Measurements from ENCODE around the gene SLA2. TPM values are rescaled to one million over a fixed set of nuclear protein-coding genes. Genes with fewer than 3 reads are reported as not detected.
"Not testable (repeated sequence)": the region's sequence is repeated elsewhere in the genome, so short reads cannot be mapped to it uniquely, and the experiment has no call there.

The SLA2 gene
- total RNA-seq, 1 donor from 2014 or later, result 0.77 TPM

DNA sequence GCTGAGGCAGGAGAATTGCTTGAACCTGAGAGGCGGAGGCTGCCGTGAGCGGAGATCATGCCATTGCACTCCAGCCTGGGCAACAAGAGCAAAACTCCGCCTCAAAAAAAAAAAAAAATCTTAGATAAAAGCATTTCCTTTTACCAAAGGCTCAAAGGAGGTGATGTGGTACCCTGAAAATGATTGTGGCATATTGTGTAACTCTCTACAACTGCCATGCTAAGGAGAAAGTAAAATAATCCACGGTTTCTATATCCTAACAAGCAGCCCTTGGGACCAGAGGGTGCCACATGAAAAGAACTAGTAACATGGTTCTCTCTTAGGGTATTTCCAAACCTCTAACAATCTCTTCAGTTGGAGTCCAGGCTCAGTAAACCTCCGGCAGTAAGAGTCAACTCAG is 38.8 kb upstream of the SLA2 start:
- TF ChIP-seq, protein P1, sequence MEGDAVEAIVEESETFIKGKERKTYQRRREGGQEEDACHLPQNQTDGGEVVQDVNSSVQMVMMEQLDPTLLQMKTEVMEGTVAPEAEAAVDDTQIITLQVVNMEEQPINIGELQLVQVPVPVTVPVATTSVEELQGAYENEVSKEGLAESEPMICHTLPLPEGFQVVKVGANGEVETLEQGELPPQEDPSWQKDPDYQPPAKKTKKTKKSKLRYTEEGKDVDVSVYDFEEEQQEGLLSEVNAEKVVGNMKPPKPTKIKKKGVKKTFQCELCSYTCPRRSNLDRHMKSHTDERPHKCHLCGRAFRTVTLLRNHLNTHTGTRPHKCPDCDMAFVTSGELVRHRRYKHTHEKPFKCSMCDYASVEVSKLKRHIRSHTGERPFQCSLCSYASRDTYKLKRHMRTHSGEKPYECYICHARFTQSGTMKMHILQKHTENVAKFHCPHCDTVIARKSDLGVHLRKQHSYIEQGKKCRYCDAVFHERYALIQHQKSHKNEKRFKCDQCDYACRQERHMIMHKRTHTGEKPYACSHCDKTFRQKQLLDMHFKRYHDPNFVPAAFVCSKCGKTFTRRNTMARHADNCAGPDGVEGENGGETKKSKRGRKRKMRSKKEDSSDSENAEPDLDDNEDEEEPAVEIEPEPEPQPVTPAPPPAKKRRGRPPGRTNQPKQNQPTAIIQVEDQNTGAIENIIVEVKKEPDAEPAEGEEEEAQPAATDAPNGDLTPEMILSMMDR (IDR thresholded peaks at IDR 0.05; ENCODE audit: unreplicated experiment), result no peak
- no peaks in the 10 kb centered on the region for H3K9me3 Mint-ChIP-seq (ENCODE audit: low read depth)
- no peak overlapping the region for H3K4me3 Mint-ChIP-seq (ENCODE audit: low read depth)
- H3K36me3 Mint-ChIP-seq (ENCODE audit: insufficient read depth), result peaks cover 4% of the 10 kb centered on the region
- no peak for DNase-seq (ENCODE audit: low spot score, unreplicated experiment)
- no peaks in the 10 kb centered on the region for H3K27me3 Mint-ChIP-seq
- H3K27ac Mint-ChIP-seq, result no peak overlapping the region
- no peaks in the 10 kb centered on the region for H3K4me1 Mint-ChIP-seq (ENCODE audit: low read depth)

DNA sequence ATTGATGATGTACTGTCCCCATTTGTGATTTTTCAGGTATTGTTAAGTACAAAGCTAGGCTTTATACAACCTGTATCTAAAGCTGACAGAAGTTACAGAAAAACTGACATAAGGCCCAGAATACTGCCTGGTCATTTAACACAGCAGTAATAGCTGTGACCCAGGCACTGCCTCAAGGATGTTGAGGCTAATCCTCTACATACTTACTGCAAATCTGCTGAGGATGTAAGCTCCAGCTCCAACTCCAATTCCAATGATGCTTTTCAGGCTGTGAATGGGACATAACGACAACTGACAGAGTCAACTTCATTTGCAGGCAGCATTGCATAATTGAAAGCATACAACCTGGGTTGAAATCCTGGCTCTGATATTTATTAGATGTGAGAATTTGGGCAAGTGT is 36.3 kb upstream of the SLA2 start:
- Mint-ChIP-seq H3K27me3 (no peaks in the 10 kb centered on the region), H3K36me3 (ENCODE audit: insufficient read depth) (peaks cover 5% of the 10 kb centered on the region), H3K27ac (no peak overlapping the region), H3K4me1 (ENCODE audit: low read depth) (peaks cover 8% of the 10 kb centered on the region), H3K9me3 (ENCODE audit: low read depth) (no peaks in the 10 kb centered on the region), H3K4me3 (ENCODE audit: low read depth) (no peak overlapping the region)
- no peak for DNase-seq (ENCODE audit: low spot score, unreplicated experiment)
- TF ChIP-seq, protein P1 (IDR thresholded peaks at IDR 0.05; ENCODE audit: unreplicated experiment), result no peak

DNA sequence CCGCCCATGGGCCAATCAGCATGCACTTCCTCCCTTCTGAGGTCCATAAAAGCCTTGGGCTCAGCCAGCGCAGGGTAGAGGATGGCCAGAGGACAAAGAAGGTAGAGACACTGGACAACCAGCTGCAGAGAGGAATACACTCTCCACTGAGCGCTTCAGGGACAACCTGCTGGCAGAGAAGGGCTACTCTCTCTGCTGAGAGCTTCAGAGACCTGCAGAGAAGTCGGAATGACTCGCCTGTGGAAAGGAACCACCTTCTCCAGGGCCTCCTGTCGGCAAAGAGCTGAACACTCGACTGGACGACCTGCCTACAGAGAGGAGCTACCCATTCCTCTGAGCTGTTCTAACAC is 31.4 kb upstream of the SLA2 start:
- Mint-ChIP-seq H3K27ac (peak overlapping the region; percentile 92), H3K4me1 (ENCODE audit: low read depth) (peaks cover 9% of the 10 kb centered on the region), H3K27me3 (no peaks in the 10 kb centered on the region), H3K4me3 (ENCODE audit: low read depth) (peak overlapping the region; percentile 85), H3K9me3 (ENCODE audit: low read depth) (no peaks in the 10 kb centered on the region), H3K36me3 (ENCODE audit: insufficient read depth) (peaks cover 4% of the 10 kb centered on the region)
- DNase-seq (ENCODE audit: low spot score, unreplicated experiment), result no peak
- TF ChIP-seq, protein P1 (IDR thresholded peaks at IDR 0.05; ENCODE audit: unreplicated experiment), result peak; percentile 47

DNA sequence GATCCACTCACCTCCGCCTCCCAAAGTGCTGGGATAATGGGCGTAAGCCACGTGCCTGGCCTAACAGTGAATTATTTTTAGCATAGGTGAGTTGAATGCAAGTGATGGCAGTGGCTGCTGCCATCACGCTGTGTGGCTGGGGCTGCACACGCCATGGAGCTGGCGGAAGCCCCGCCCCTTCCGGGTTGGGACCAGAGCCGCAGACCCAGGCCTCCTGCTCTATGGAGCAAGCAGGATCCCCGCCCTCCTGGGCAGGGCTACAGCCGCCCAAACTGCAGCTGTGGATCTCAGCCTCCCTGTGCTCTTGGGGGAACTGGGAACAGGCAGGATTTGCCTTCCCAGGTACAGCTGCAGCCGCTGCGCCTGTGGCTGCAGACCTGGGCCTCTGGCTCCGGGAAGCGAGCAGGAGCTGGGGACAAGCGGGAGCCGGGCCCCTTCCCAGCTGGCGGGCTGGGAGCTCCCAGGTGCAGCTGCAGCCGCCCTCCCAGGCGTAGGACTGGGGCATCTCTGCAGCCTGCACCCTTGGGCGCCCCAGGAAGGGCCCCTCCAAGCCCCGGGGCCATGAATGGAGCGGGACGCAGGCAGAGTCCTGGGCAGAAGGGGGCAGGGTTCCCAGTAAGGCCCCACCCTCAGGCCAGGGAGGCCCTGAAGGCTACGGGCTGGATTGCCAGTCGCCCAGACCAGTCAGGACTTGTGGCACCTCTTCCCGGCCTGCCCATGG is 30.9 kb upstream of the SLA2 start:
- TF ChIP-seq, protein P1 (IDR thresholded peaks at IDR 0.05; ENCODE audit: unreplicated experiment), result no peak
- H3K27ac Mint-ChIP-seq, result peak overlapping the region; percentile 92
- H3K9me3 Mint-ChIP-seq (ENCODE audit: low read depth), result no peaks in the 10 kb centered on the region
- peak; percentile 83 for DNase-seq (ENCODE audit: low spot score, unreplicated experiment)
- peaks cover 12% of the 10 kb centered on the region for H3K4me1 Mint-ChIP-seq (ENCODE audit: low read depth)
- H3K27me3 Mint-ChIP-seq, result no peaks in the 10 kb centered on the region
- H3K36me3 Mint-ChIP-seq (ENCODE audit: insufficient read depth), result peaks cover 4% of the 10 kb centered on the region
- H3K4me3 Mint-ChIP-seq (ENCODE audit: low read depth), result peak overlapping the region; percentile 85

DNA sequence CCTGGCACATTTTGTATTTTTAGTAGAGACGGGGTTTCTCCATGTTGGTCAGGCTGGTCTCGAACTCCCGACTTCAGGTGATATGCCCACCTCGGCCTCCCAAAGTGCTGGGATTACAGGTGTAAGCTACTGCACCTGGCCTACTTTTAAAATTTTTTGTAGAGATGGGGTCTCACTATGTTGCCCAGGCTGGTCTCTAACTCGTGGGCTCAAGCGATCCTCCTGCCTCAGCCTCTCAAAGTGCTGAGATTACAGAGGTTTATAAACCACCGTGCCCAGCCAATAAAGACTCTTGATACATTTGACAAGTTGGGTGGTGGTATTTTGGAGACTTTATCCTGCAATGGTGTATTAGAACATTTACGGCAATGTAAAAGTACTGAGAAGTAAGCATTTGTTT is 29.5 kb upstream of the SLA2 start:
- not testable (repeated sequence) for H3K27me3 Mint-ChIP-seq; H3K9me3 Mint-ChIP-seq (ENCODE audit: low read depth); H3K27ac Mint-ChIP-seq; DNase-seq (ENCODE audit: low spot score, unreplicated experiment); H3K36me3 Mint-ChIP-seq (ENCODE audit: insufficient read depth)
- Mint-ChIP-seq H3K4me1 (ENCODE audit: low read depth) (peaks cover 15% of the 10 kb centered on the region), H3K4me3 (ENCODE audit: low read depth) (peak overlapping the region; percentile 38)

DNA sequence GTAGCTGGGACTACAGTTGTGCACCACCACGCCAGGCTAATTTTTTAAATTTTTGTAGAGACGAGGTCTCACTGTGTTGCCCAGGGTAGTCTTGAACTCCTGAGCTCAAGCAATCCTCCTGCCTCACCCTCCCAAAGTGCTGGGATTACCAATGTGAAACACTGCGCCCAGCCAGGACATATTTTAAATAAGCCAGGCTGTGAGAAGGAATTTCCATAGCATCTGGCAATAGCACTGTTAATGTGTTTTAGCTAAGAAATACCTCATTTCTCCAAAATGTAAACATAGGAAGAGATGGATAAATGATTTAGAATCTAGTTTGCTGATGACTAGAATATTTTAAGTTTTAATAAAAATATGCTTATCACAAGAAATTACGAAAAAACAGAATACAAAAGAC is 27.0 kb upstream of the SLA2 start:
- no peaks in the 10 kb centered on the region for H3K36me3 Mint-ChIP-seq (ENCODE audit: insufficient read depth)
- no peaks in the 10 kb centered on the region for H3K9me3 Mint-ChIP-seq (ENCODE audit: low read depth)
- no peak for DNase-seq (ENCODE audit: low spot score, unreplicated experiment)
- no peaks in the 10 kb centered on the region for H3K27me3 Mint-ChIP-seq
- TF ChIP-seq, protein P1 (IDR thresholded peaks at IDR 0.05; ENCODE audit: unreplicated experiment), result no peak
- H3K4me3 Mint-ChIP-seq (ENCODE audit: low read depth), result no peak overlapping the region
- H3K4me1 Mint-ChIP-seq (ENCODE audit: low read depth), result peaks cover 14% of the 10 kb centered on the region
- H3K27ac Mint-ChIP-seq, result no peak overlapping the region
